ENCODE data around the gene ABCF1. TPM values are rescaled to one million over a fixed set of nuclear protein-coding genes. Genes with fewer than 3 reads are reported as not detected.

Gene ABCF1
- total and polyA plus RNA-seq, 9 of the 15 experiments (the other 6 are each of a cell fraction or from before 2014, with no cell fraction given) = 41.6 to 193 (median 102) TPM

GRCh38 chr6:30616811-30617564 lies 45.7 kb downstream of the ABCF1 start, which contains the start of gene PPP1R10 (continued):
- TF ChIP-seq CEBPZ (IDR thresholded peaks at IDR 0.05; ENCODE audit: borderline replicate concordance, low read depth, low read length) (0 out of 2 replicates have a peak, but pooled peaks have one; percentile 9), ZNF12 (CRISPR knock-in tag; IDR thresholded peaks at IDR 0.05) (no peak), DIDO1 (tag; IDR thresholded peaks at IDR 0.05; ENCODE audit: low read depth) (no peak), ZNF224 (CRISPR knock-in tag; IDR thresholded peaks at IDR 0.05) (no peak), PHF20 (IDR thresholded peaks at IDR 0.05; ENCODE audit: partially characterized antibody) (peak; percentile 88), ZNF324 (CRISPR knock-in tag; IDR thresholded peaks at IDR 0.05) (peak; percentile 64), YBX1 (IDR thresholded peaks at IDR 0.05) (no peak), ZNF609 (CRISPR knock-in tag; IDR thresholded peaks at IDR 0.05; ENCODE audit: borderline replicate concordance) (peak; percentile 44; the same call in 1 of the 2 replicates), ZNF354B (CRISPR knock-in tag; IDR thresholded peaks at IDR 0.05) (peak; percentile 71), CCAR2 (IDR thresholded peaks at IDR 0.05; ENCODE audit: low read depth, low read length) (no peak), MLX (CRISPR knock-in tag; conservative IDR thresholded peaks at IDR 0.05) (peak in 1 of 2 experiments; percentile 93; a peak in 2 of 4 replicates), CTBP1 (IDR thresholded peaks at IDR 0.05; ENCODE audit: borderline replicate concordance) (no peak), ZNF3 (CRISPR knock-in tag; IDR thresholded peaks at IDR 0.05) (peak; percentile 85), FOXM1 (IDR thresholded peaks at IDR 0.05; ENCODE audit: low read depth) (peak; percentile 100), FOXM1 (CRISPR knock-in tag; IDR thresholded peaks at IDR 0.05; ENCODE audit: low read depth) (peak; percentile 100), NCOA1 (IDR thresholded peaks at IDR 0.05; ENCODE audit: low read depth) (peak; percentile 60; the same call in 1 of the 2 replicates), CREB3L1 (IDR thresholded peaks at IDR 0.05; ENCODE audit: borderline replicate concordance, low read depth) (peak; percentile 78), SNIP1 (IDR thresholded peaks at IDR 0.05; ENCODE audit: low read depth) (peak; percentile 70)

All from K562 (cell line).